K562 (cell line): ENCODE measurements around the gene RUVBL2. TPM values are rescaled to one million over a fixed set of nuclear protein-coding genes. Genes with fewer than 3 reads are reported as not detected.
A peak's percentile ranks its signal among the peaks of the same experiment; 100 is the strongest.

Experiments used
- CBFA2T2 ChIP-seq: fragments of 450-650 bp; conservative IDR thresholded peaks from 2 replicates; pipeline ENCODE4 v1.6.1; 2017; ENCODE audit warnings: mild to moderate bottlenecking
- CC2D1A ChIP-seq: fragments of 450-650 bp; IDR thresholded peaks from 2 replicates; pipeline ENCODE4 v1.6.1; 2017; ENCODE audit warnings: mild to moderate bottlenecking
- CUX1 ChIP-seq: fragments of 200-800 bp; sonication (Bioruptor generic); IDR thresholded peaks from 2 replicates; pipeline ENCODE4 v1.6.1; 2016; ENCODE audit warnings: missing genetic modification characterization, missing compliant biosample characterization
- ETV5 ChIP-seq: sonication (generic); formaldehyde crosslinking; IDR thresholded peaks from 2 replicates; pipeline ENCODE4 v1.4.0; 2020; ENCODE audit warnings: low read depth, mild to moderate bottlenecking, missing genetic modification reagents
- FOSL1 ChIP-seq: fragments of 200-800 bp; sonication (Bioruptor generic); conservative IDR thresholded peaks from 2 replicates; pipeline ENCODE4 v1.6.1; 2016; ENCODE audit warnings: missing genetic modification characterization, missing compliant biosample characterization
- ID3 ChIP-seq, 2 experiments: fragments of 250-450 bp in 1 of 2; fragments of 450-650 bp in 1 of 2; sonication (Bioruptor Pico) in 1 of 2; IDR thresholded peaks; 2 replicates each; pipeline versions ENCODE4 v1.6.1 to v1.8.0; 2016 to 2021; ENCODE audit warnings: mild to moderate bottlenecking in 2 of 2, moderate library complexity in 2 of 2, missing compliant biosample characterization in 1 of 2, missing genetic modification characterization in 1 of 2
- MEF2A ChIP-seq: IDR thresholded peaks from 2 replicates; pipeline ENCODE4 v1.6.1; 2011; ENCODE audit warnings: low read depth, mild to moderate bottlenecking, low read length, moderate library complexity; ENCODE audit not compliant: control insufficient read depth
- NFRKB ChIP-seq: fragments of 450-650 bp; IDR thresholded peaks from 2 replicates; pipeline ENCODE4 v1.6.1; 2016; ENCODE audit warnings: low read depth
- PHF20 ChIP-seq: fragments of 450-650 bp; IDR thresholded peaks from 2 replicates; pipeline ENCODE4 v1.6.1; 2018; ENCODE audit not compliant: partially characterized antibody
- PPARD ChIP-seq: fragments of 250-450 bp; sonication (Bioruptor Pico); IDR thresholded peaks from 2 replicates; pipeline ENCODE4 v1.8.0; 2022; ENCODE audit warnings: inconsistent platforms, mild to moderate bottlenecking, moderate library complexity
- SMAD3 ChIP-seq: fragments of 450-650 bp; formaldehyde crosslinking; conservative IDR thresholded peaks from 2 replicates; pipeline ENCODE4 v1.4.0; 2020; ENCODE audit warnings: mild to moderate bottlenecking
- TRIM24 ChIP-seq, 2 experiments: fragments of 450-650 bp; IDR thresholded peaks; 2 replicates each; pipeline ENCODE4 v1.6.1; 2016
- ZBTB34 ChIP-seq: fragments of 250-450 bp; sonication (Bioruptor Pico); IDR thresholded peaks from 2 replicates; pipeline ENCODE4 v1.8.0; 2021; ENCODE audit warnings: mild to moderate bottlenecking, moderate library complexity
- ZBTB7A ChIP-seq: IDR thresholded peaks from 2 replicates; pipeline ENCODE4 v1.6.1; 2011; ENCODE audit warnings: low read depth, mild to moderate bottlenecking, low read length, moderate library complexity, borderline replicate concordance; ENCODE audit not compliant: control insufficient read depth
- ZKSCAN1 ChIP-seq: fragments of 150-350 bp; IDR thresholded peaks from 2 replicates; pipeline ENCODE4 v1.6.1; 2016; ENCODE audit warnings: low read depth, low read length
- polyA plus RNA-seq, 8 experiments: library from polyadenylated mRNA; depleted of rRNA in 4 of 8; stranded (reverse) in 5 of 8; unstranded in 3 of 8; fragments of >200 nt; fragmentation: Nextera tagmentation in 2 of 8; fragmentation: Illumina TruSeq in 1 of 8; extraction: Ambion mirVana in 2 of 8; extraction: Trizol in 1 of 8; gene quantifications; 2 replicates each; pipeline versions ENCODE4 v1.2.1 to v1.2.3, GENCODE V29; 2011 to 2014; ENCODE audit warnings: inconsistent platforms in 1 of 8, missing spikeins in 1 of 8
- total RNA-seq, 7 experiments: library from RNA; depleted of rRNA in 6 of 7; stranded (reverse); fragments of >200 nt in 6 of 7; fragmentation: Illumina TruSeq in 2 of 7; extraction: Trizol in 2 of 7; gene quantifications; 2 replicates each; pipeline versions ENCODE4 v1.2.1 to v1.2.3, GENCODE V29; 2011 to 2021; ENCODE audit warnings: low replicate concordance in 1 of 7
- TF ChIP-seq, protein P1 (sequence below): fragments of 250-450 bp; sonication (Bioruptor Pico); IDR thresholded peaks from 2 replicates; pipeline ENCODE4 v1.6.1; 2021; ENCODE audit warnings: mild to moderate bottlenecking
- TF ChIP-seq, protein P2 (sequence below): fragments of 200-800 bp; sonication (Bioruptor generic); IDR thresholded peaks from 2 replicates; pipeline ENCODE4 v1.6.1; 2017; ENCODE audit warnings: missing genetic modification characterization, missing compliant biosample characterization
- TF ChIP-seq, protein P3 (sequence below): fragments of 250-450 bp; sonication (Bioruptor Pico); IDR thresholded peaks from 2 replicates; pipeline ENCODE4 v1.8.0; 2022; ENCODE audit warnings: moderate library complexity, mild to moderate bottlenecking, inconsistent platforms

RUVBL2 gene
- total and polyA plus RNA-seq, 9 of the 15 experiments (the other 6 are each of a cell fraction or from before 2014, with no cell fraction given), result 71.4 to 453 (median 237) TPM

DNA sequence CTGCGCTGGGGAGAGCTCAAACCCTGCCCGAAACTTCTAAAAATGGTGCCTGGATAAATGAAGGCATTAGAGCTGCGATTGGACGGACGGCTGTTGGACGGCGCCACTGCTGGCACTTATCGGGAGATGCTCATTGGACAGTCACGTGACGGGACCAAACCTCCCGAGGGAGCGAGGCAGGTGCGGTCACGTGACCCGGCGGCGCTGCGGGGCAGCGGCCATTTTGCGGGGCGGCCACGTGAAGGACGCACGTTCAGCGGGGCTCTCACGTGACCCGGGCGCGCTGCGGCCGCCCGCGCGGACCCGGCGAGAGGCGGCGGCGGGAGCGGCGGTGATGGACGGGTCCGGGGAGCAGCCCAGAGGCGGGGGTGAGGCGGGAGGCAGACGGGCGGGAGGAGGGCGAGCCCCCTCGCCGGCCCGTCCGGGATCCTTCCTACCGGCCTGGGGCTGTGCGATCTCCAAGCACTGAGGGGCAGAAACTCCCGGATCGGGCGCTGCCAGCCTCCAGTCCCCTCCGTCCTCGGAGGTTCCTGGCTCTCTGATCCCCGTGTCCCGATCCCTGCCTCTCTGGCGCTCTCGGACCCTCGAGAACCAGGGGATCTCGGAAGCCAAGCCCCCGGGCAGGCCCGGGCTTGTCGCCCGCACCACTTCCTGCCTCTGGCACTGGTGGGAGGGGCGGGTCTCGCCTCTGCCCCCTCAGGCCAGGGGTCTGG, 38.9 kb upstream of the RUVBL2 start, which contains the start of gene BAX (continued):
- TF ChIP-seq, protein P1, sequence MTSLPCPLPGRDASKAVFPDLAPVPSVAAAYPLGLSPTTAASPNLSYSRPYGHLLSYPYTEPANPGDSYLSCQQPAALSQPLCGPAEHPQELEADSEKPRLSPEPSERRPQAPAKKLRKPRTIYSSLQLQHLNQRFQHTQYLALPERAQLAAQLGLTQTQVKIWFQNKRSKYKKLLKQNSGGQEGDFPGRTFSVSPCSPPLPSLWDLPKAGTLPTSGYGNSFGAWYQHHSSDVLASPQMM (CRISPR knock-in tag), result no peak
- no peak for TF ChIP-seq ID3 (CRISPR knock-in tag; IDR thresholded peaks at IDR 0.05)
- TF ChIP-seq ID3 (tag; IDR thresholded peaks at IDR 0.05), result peak; percentile 89
- TF ChIP-seq FOSL1 (tag), result peak; percentile 54
- TF ChIP-seq CC2D1A, result 0 out of 2 replicates have a peak, but pooled peaks have one; percentile 1
- TF ChIP-seq ZKSCAN1, result no peak
- TF ChIP-seq ETV5 (CRISPR knock-in tag), result peak; percentile 59
- TF ChIP-seq CBFA2T2, result peak; percentile 100
- peak; percentile 81 for TF ChIP-seq PHF20
- 0 out of 2 replicates have a peak, but pooled peaks have one; percentile 4 for TF ChIP-seq CUX1
- TF ChIP-seq ZBTB34, result no peak; the same call in 1 of the 2 replicates
- no peak; the same call in 1 of the 2 replicates for TF ChIP-seq SMAD3 (CRISPR knock-in tag)
- peak; percentile 53; the same call in 1 of the 2 replicates for TF ChIP-seq MEF2A
- no peak for TF ChIP-seq PPARD (CRISPR knock-in tag)
- TF ChIP-seq, protein P2, sequence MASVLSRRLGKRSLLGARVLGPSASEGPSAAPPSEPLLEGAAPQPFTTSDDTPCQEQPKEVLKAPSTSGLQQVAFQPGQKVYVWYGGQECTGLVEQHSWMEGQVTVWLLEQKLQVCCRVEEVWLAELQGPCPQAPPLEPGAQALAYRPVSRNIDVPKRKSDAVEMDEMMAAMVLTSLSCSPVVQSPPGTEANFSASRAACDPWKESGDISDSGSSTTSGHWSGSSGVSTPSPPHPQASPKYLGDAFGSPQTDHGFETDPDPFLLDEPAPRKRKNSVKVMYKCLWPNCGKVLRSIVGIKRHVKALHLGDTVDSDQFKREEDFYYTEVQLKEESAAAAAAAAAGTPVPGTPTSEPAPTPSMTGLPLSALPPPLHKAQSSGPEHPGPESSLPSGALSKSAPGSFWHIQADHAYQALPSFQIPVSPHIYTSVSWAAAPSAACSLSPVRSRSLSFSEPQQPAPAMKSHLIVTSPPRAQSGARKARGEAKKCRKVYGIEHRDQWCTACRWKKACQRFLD (CRISPR knock-in tag), result no peak
- TF ChIP-seq ZBTB7A, result peak; percentile 70; the same call in 1 of the 2 replicates
- TF ChIP-seq, protein P3, sequence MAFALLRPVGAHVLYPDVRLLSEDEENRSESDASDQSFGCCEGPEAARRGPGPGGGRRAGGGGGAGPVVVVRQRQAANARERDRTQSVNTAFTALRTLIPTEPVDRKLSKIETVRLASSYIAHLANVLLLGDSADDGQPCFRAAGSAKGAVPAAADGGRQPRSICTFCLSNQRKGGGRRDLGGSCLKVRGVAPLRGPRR (CRISPR knock-in tag), result no peak
- TF ChIP-seq TRIM24 (IDR thresholded peaks at IDR 0.05), result peak in 1 of 2 experiments; percentile 60; a peak in 2 of 4 replicates
- peak; percentile 65 for TF ChIP-seq NFRKB
